Activated naive CD8-positive, alpha-beta T cell treated with anti-CD3 and anti-CD28 coated beads, Interleukin-2, amount 50 U/mL, for 24 hours (primary cell): ENCODE results near the gene RIT2.

Source experiments
- ATAC-seq: fragments of 150-1000 bp; cut with Tn5 transposase; one replicate; pipeline ENCODE4 v1.10.0; 2021
- DNase-seq: peaks from one replicate; pipeline ENCODE4 v3.0.0; 2021
- H3K27ac Mint-ChIP-seq: one replicate; pipeline ENCODE4 v1.8.0; 2021; ENCODE audit warnings: mild to moderate bottlenecking, mixed read lengths
- H3K27me3 Mint-ChIP-seq: one replicate; pipeline ENCODE4 v1.8.0; 2021; ENCODE audit warnings: mixed read lengths
- H3K36me3 Mint-ChIP-seq: one replicate; pipeline ENCODE4 v1.8.0; 2021; ENCODE audit warnings: low read depth, mixed read lengths
- H3K4me1 Mint-ChIP-seq: one replicate; pipeline ENCODE4 v1.8.0; 2021; ENCODE audit warnings: mixed read lengths
- H3K4me3 Mint-ChIP-seq: one replicate; pipeline ENCODE4 v1.8.0; 2021; ENCODE audit warnings: mild to moderate bottlenecking, moderate library complexity, mixed read lengths
- H3K9me3 Mint-ChIP-seq: one replicate; pipeline ENCODE4 v1.8.0; 2021; ENCODE audit warnings: mixed read lengths

The RIT2 gene

GRCh38 chr18:42781298-42781815, 334.1 kb downstream of the RIT2 start:
- no peaks in the 10 kb centered on the region for H3K4me1 Mint-ChIP-seq

GRCh38 chr18:42780171-42780570, 335.3 kb downstream of the RIT2 start:
- H3K36me3 Mint-ChIP-seq, result no peaks in the 10 kb centered on the region
- H3K27me3 Mint-ChIP-seq, result no peaks in the 10 kb centered on the region
- peaks cover 12% of the 10 kb centered on the region for H3K9me3 Mint-ChIP-seq
- H3K27ac Mint-ChIP-seq, result no peak overlapping the region
- no peaks in the 10 kb centered on the region for H3K4me1 Mint-ChIP-seq
- DNase-seq, result no peak
- no peak overlapping the region for H3K4me3 Mint-ChIP-seq
- ATAC-seq, result no peak

More at GRCh38 chr18:42781298-42781815, 334.1 kb downstream of the RIT2 start:
- H3K36me3 Mint-ChIP-seq, result no peaks in the 10 kb centered on the region
- no peaks in the 10 kb centered on the region for H3K27me3 Mint-ChIP-seq
- ATAC-seq (no peak), DNase-seq (no peak)
- peaks cover 12% of the 10 kb centered on the region for H3K9me3 Mint-ChIP-seq
- no peak overlapping the region for H3K27ac Mint-ChIP-seq
- no peak overlapping the region for H3K4me3 Mint-ChIP-seq

DNA sequence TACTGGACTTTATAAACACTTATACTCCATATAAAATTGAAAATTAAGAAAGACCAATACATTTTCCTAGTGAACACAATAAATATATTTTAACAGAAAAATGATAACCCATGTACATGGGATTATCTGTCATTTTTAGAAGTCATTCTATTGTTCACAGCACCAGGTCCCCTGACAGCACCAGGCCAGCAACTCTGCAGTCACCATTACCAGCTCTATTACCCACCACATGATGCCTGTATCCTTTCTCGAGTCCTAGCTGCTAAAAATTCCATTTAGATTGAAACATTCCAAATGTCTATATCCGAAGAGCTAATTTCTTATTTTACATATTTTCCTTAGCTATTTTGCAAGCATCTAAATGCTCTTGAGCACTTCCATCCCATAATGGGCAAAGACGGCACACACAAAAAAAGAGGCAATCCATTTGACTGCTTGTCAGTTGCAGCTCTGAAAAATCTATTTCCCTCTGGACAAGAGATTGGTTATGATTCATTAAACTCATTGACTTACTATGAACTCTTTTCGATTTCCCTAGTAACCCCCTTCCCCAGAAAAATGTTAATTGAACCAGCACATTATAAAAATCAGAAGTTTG, 336.9 kb downstream of the RIT2 start:
- H3K4me1 Mint-ChIP-seq, result no peaks in the 10 kb centered on the region
- DNase-seq (no peak), ATAC-seq (no peak)
- no peak overlapping the region for H3K4me3 Mint-ChIP-seq
- H3K27me3 Mint-ChIP-seq, result no peaks in the 10 kb centered on the region
- peaks cover 12% of the 10 kb centered on the region for H3K9me3 Mint-ChIP-seq
- no peaks in the 10 kb centered on the region for H3K36me3 Mint-ChIP-seq
- H3K27ac Mint-ChIP-seq, result no peak overlapping the region

- Mint-ChIP-seq H3K4me1 (no peaks in the 10 kb centered on the region), H3K27ac (no peak overlapping the region), H3K9me3 (peaks cover 12% of the 10 kb centered on the region), H3K36me3 (no peaks in the 10 kb centered on the region), H3K4me3 (no peak overlapping the region), H3K27me3 (no peaks in the 10 kb centered on the region)
- ATAC-seq (no peak), DNase-seq (no peak)
Measured at GRCh38 chr18:42778024-42778423, 337.5 kb downstream of the RIT2 start.

GRCh38 chr18:42773870-42774269, 341.6 kb downstream of the RIT2 start:
- Mint-ChIP-seq H3K4me1 (no peaks in the 10 kb centered on the region), H3K36me3 (no peaks in the 10 kb centered on the region), H3K4me3 (no peak overlapping the region), H3K9me3 (peaks cover 17% of the 10 kb centered on the region), H3K27ac (no peak overlapping the region), H3K27me3 (no peaks in the 10 kb centered on the region)
- ATAC-seq (no peak), DNase-seq (no peak)

DNA sequence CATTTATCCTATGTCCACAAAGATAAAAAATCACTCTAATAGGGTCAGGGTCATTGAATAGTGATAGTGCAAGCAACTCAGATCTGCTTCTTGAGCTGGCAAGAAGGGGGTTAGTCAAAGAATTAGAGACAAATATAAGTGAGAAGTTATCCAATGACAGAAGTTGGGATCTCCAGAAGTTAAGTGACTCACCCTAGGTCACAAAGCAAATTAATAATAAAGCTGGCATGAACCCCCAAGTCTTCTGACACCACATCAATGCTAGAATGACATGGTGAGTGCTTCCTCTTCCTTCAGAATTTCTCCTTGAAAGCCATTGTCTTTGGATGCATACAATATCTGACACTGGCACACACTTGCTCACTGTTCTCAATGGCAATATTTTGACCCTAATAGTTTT, 343.5 kb downstream of the RIT2 start:
- DNase-seq, result no peak
- no peak for ATAC-seq
- H3K9me3 Mint-ChIP-seq, result peaks cover 12% of the 10 kb centered on the region

DNA sequence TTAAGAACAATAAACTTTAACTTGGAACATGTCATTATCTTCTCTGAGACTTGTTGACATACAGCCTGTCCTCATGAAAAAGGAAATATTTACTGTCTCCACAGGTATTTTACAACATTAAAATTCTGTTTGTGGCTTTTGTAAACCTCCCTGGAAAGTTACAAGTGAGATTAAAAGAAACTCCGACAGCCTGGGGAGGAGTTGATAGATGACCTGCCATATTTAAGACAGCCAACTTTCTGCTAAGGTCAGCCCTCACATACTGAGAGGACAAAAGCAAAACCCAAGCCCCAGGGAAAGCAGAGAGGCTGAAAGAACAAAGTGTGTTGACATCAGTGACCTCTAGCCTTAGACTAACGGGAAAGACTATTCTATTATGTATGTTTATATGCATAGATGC, 350.2 kb downstream of the RIT2 start:
- peaks cover 6% of the 10 kb centered on the region for H3K9me3 Mint-ChIP-seq
- ATAC-seq, result no peak

More for the DNA sequence above, 343.5 kb downstream of the RIT2 start:
- Mint-ChIP-seq H3K4me1 (no peaks in the 10 kb centered on the region), H3K4me3 (no peak overlapping the region), H3K27me3 (no peaks in the 10 kb centered on the region), H3K27ac (no peak overlapping the region), H3K36me3 (no peaks in the 10 kb centered on the region)

GRCh38 chr18:42760290-42760689, 355.2 kb downstream of the RIT2 start:
- Mint-ChIP-seq H3K4me1 (no peaks in the 10 kb centered on the region), H3K9me3 (no peaks in the 10 kb centered on the region), H3K27ac (no peak overlapping the region), H3K4me3 (no peak overlapping the region), H3K27me3 (no peaks in the 10 kb centered on the region), H3K36me3 (no peaks in the 10 kb centered on the region)
- no peak for ATAC-seq
- no peak for DNase-seq

More for the DNA sequence above, 350.2 kb downstream of the RIT2 start:
- Mint-ChIP-seq H3K4me1 (no peaks in the 10 kb centered on the region), H3K27ac (no peak overlapping the region), H3K4me3 (no peak overlapping the region), H3K27me3 (no peaks in the 10 kb centered on the region), H3K36me3 (no peaks in the 10 kb centered on the region)
- DNase-seq, result no peak

DNA sequence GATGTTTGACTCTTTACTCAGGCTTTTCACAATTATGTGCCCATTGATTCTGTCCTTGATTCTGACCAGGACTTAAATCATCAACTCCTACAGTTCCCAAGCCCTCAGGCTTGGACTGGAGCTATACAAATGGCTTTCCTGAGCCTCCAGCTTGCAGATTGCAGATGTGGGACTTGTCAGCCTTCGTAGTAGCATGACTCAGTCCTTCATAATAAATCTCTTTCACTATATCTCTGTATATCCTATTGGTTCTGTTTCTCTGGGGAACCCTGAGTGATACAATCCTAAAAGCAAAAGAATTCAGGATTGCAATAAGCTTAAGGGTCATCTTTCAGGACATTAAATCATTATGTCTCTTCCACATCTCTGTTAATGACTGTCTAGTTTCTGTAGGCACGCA, 356.6 kb downstream of the RIT2 start:
- Mint-ChIP-seq H3K4me3 (no peak overlapping the region), H3K27ac (no peak overlapping the region), H3K4me1 (no peaks in the 10 kb centered on the region), H3K9me3 (no peaks in the 10 kb centered on the region), H3K27me3 (no peaks in the 10 kb centered on the region), H3K36me3 (no peaks in the 10 kb centered on the region)
- ATAC-seq, result no peak
- DNase-seq, result no peak

DNA sequence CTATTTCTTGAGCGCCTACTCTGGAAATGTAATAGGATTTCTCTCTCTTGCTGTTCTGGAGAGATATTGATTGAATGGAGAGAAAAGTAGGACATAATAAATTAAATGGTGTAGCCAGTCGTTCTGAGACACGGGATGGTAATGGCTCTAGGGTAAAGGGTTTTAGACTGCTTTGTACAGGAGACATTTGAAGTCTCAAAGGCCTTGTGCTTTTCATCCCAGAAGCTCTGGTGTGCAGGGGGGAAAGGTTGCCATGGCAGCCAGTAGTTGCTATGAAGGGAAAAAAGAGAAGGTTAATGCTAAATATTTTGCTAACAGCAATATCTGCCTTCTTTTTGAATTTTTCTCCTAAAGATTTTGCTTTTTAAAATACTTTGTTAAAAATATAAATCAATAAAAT, 359.3 kb downstream of the RIT2 start:
- Mint-ChIP-seq H3K9me3 (no peaks in the 10 kb centered on the region), H3K27ac (no peak overlapping the region), H3K4me1 (no peaks in the 10 kb centered on the region), H3K27me3 (no peaks in the 10 kb centered on the region), H3K36me3 (no peaks in the 10 kb centered on the region), H3K4me3 (no peak overlapping the region)
- ATAC-seq (no peak), DNase-seq (no peak)

- Mint-ChIP-seq H3K36me3 (no peaks in the 10 kb centered on the region), H3K4me1 (no peaks in the 10 kb centered on the region), H3K27ac (no peak overlapping the region), H3K9me3 (peaks cover 5% of the 10 kb centered on the region), H3K27me3 (no peaks in the 10 kb centered on the region), H3K4me3 (no peak overlapping the region)
- ATAC-seq, result no peak
- DNase-seq, result no peak
Measured at GRCh38 chr18:42752916-42753315, 362.6 kb downstream of the RIT2 start.

- H3K27me3 Mint-ChIP-seq, result no peaks in the 10 kb centered on the region
- H3K36me3 Mint-ChIP-seq, result no peaks in the 10 kb centered on the region
- H3K27ac Mint-ChIP-seq, result no peak overlapping the region
- peaks cover 5% of the 10 kb centered on the region for H3K9me3 Mint-ChIP-seq
- H3K4me1 Mint-ChIP-seq, result no peaks in the 10 kb centered on the region
- ATAC-seq (no peak), DNase-seq (no peak)
- no peak overlapping the region for H3K4me3 Mint-ChIP-seq
Measured at GRCh38 chr18:42746794-42747193, 368.7 kb downstream of the RIT2 start.

GRCh38 chr18:42745931-42746330, 369.6 kb downstream of the RIT2 start:
- DNase-seq (no peak), ATAC-seq (no peak)
- Mint-ChIP-seq H3K4me1 (no peaks in the 10 kb centered on the region), H3K27ac (no peak overlapping the region), H3K27me3 (no peaks in the 10 kb centered on the region), H3K36me3 (no peaks in the 10 kb centered on the region), H3K4me3 (no peak overlapping the region), H3K9me3 (peaks cover 5% of the 10 kb centered on the region)

GRCh38 chr18:42745171-42745570, 370.3 kb downstream of the RIT2 start:
- DNase-seq (no peak), ATAC-seq (no peak)
- H3K27me3 Mint-ChIP-seq, result no peaks in the 10 kb centered on the region
- no peak overlapping the region for H3K4me3 Mint-ChIP-seq
- no peak overlapping the region for H3K27ac Mint-ChIP-seq
- peaks cover 5% of the 10 kb centered on the region for H3K9me3 Mint-ChIP-seq
- no peaks in the 10 kb centered on the region for H3K4me1 Mint-ChIP-seq
- no peaks in the 10 kb centered on the region for H3K36me3 Mint-ChIP-seq

- ATAC-seq (no peak), DNase-seq (no peak)
- H3K27ac Mint-ChIP-seq, result no peak overlapping the region
- no peaks in the 10 kb centered on the region for H3K36me3 Mint-ChIP-seq
- no peaks in the 10 kb centered on the region for H3K27me3 Mint-ChIP-seq
- H3K4me3 Mint-ChIP-seq, result no peak overlapping the region
- peaks cover 4% of the 10 kb centered on the region for H3K9me3 Mint-ChIP-seq
- no peaks in the 10 kb centered on the region for H3K4me1 Mint-ChIP-seq
Measured at GRCh38 chr18:42743373-42744138, 371.9 kb downstream of the RIT2 start.
